ENCODE results near the gene HOOK2. TPM values are rescaled to one million over a fixed set of nuclear protein-coding genes. Genes with fewer than 3 reads are reported as not detected.

The HOOK2 gene
- total RNA-seq, 1 experiment from 2014 or later = 70.0 TPM

DNA sequence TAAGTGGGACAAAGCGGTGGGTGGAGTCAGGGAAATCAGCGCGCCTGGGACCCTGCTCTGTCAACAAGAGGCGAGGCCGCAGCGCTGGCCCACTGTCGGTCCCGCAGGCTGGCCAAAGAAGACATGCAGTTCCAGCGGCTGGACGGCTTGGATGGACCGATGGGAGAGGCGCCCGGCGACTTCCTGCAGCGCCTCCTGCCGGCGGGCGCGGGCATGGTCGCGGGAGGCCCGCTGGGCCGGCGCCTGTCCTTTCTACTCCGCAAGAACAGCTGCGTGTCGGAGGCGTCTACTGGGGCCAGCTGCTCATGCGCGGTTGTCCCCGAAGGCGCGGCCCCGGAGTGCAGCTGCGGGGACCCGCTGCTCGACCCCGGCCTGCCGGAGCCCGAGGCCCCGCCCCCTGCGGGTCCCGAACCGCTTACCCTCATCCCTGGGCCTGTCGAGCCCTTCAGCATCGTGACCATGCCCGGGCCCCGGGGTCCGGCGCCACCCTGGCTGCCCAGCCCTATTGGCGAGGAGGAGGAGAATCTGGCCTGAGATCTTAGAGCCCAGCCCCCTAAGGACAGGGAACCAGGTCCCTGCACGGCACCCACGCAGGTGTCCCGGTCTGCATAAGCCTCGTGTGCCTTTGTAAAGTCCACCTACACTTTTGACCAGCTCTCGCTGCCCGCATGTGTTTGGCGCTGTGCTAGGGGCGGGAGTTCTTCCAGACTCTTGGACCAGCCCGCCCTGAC lies 17.6 kb downstream of the HOOK2 start (continued):
- TF ChIP-seq, protein P1, sequence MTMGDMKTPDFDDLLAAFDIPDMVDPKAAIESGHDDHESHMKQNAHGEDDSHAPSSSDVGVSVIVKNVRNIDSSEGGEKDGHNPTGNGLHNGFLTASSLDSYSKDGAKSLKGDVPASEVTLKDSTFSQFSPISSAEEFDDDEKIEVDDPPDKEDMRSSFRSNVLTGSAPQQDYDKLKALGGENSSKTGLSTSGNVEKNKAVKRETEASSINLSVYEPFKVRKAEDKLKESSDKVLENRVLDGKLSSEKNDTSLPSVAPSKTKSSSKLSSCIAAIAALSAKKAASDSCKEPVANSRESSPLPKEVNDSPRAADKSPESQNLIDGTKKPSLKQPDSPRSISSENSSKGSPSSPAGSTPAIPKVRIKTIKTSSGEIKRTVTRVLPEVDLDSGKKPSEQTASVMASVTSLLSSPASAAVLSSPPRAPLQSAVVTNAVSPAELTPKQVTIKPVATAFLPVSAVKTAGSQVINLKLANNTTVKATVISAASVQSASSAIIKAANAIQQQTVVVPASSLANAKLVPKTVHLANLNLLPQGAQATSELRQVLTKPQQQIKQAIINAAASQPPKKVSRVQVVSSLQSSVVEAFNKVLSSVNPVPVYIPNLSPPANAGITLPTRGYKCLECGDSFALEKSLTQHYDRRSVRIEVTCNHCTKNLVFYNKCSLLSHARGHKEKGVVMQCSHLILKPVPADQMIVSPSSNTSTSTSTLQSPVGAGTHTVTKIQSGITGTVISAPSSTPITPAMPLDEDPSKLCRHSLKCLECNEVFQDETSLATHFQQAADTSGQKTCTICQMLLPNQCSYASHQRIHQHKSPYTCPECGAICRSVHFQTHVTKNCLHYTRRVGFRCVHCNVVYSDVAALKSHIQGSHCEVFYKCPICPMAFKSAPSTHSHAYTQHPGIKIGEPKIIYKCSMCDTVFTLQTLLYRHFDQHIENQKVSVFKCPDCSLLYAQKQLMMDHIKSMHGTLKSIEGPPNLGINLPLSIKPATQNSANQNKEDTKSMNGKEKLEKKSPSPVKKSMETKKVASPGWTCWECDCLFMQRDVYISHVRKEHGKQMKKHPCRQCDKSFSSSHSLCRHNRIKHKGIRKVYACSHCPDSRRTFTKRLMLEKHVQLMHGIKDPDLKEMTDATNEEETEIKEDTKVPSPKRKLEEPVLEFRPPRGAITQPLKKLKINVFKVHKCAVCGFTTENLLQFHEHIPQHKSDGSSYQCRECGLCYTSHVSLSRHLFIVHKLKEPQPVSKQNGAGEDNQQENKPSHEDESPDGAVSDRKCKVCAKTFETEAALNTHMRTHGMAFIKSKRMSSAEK (CRISPR knock-in tag; IDR thresholded peaks at IDR 0.05; ENCODE audit: borderline replicate concordance) = no peak
- TF ChIP-seq NR1H2 (CRISPR knock-in tag; IDR thresholded peaks at IDR 0.05) (no peak), RORB (CRISPR knock-in tag; IDR thresholded peaks at IDR 0.05) (no peak), NFE2L1 (CRISPR knock-in tag; IDR thresholded peaks at IDR 0.05) (no peak), ZNF671 (CRISPR knock-in tag; IDR thresholded peaks at IDR 0.05) (0 out of 2 replicates have a peak, but pooled peaks have one; percentile 27), FOXP1 (CRISPR knock-in tag; IDR thresholded peaks at IDR 0.05; ENCODE audit: borderline replicate concordance) (peak; percentile 18; the same call in 1 of the 2 replicates), MXD4 (CRISPR knock-in tag; IDR thresholded peaks at IDR 0.05; ENCODE audit: borderline replicate concordance) (no peak)

DNA sequence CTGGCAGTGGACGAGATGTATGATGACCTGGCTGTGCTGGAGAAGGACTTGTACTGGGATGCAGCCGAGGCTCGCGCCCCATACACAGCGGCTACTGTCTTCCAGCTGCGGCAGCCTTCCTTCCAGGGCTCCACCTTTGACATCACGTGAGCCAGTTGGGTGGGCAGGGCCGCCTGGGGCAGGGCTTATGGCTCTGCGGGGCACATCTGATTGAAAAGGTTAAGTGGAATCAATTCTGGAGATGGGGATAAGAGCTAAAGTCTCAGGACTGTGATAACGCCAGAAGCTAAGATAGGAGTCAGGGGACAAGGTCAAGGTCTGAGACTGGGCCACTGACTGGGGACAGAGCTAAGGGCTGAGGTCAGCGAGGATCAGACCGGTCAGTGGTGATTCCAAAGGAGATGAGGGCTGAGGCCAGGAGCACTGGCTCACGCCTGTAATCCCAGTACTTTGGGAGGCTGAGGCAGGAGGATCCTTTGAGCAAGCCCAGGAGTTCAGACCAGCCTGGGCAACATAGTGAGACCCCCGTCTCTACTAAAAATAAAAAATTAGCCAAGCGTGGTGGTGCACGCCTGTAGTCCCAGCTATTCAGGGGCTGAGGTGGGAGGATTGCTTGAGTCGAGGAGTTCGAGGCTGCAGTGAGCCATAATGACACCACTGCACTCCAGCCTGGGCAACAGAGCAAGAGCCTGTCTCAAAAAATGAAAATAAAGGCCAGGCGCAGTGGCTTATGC lies 19.0 kb downstream of the HOOK2 start:
- no peak overlapping the region for H3K4me3 Mint-ChIP-seq
- ATAC-seq = no peak
- H3K36me3 Mint-ChIP-seq = no peaks in the 10 kb centered on the region
- H3K27ac Mint-ChIP-seq = no peak overlapping the region
- CTCF ChIA-PET = interaction anchor here (1.2 to 2.4 kb wide), 5 partner anchors 10 to 92 kb away, joined by 4 to 24 read pairs (median 6); no protein-coding TSS in a partner anchor
- H3K4me1 Mint-ChIP-seq = peaks cover 7% of the 10 kb centered on the region
- POLR2A ChIA-PET = no interaction called here
- H3K9me3 Mint-ChIP-seq = no peaks in the 10 kb centered on the region
- TF ChIP-seq RELA (CRISPR knock-in tag; IDR thresholded peaks at IDR 0.05; ENCODE audit: borderline replicate concordance) = no peak
- peak; percentile 46; the same call in 1 of the 2 replicates for TF ChIP-seq ZNF121 (CRISPR knock-in tag; IDR thresholded peaks at IDR 0.05)
- H3K27me3 Mint-ChIP-seq (ENCODE audit: low read depth) = peaks cover 28% of the 10 kb centered on the region
- no peak for DNase-seq (ENCODE audit: low spot score)

DNA sequence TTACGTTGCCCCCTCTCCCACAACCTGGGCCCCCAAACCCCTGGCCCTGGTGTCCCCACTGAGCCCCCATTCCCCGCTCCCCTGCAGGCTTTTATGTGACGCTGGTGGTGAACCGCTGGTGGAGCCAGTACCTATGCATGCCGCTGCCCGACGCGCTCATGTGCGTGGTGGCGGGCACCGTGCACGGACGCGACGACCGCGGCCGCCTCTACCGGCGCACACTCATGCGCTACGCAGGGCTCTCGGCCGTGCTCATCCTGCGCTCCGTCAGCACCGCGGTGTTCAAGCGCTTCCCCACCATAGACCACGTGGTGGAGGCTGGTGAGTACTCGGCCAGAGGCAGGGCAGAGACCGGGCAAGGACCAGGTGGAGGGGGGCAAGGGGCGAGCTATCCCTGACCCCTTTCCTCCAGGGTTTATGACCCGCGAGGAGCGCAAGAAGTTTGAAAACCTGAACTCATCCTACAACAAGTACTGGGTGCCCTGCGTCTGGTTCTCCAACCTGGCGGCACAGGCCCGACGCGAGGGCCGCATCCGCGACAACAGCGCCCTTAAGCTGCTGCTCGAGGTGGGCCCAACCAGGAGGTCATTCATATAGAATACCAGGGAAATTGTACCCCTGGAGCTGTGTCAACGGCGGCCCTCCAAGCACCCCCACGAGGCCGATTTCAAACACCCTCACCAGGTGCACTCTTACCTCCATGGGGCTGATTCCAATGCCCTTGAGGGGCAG lies 20.7 kb downstream of the HOOK2 start:
- no peaks in the 10 kb centered on the region for H3K36me3 Mint-ChIP-seq
- POLR2A ChIA-PET = no interaction called here
- no peaks in the 10 kb centered on the region for H3K9me3 Mint-ChIP-seq
- DNase-seq (ENCODE audit: low spot score) (no peak), ATAC-seq (no peak)
- peaks cover 44% of the 10 kb centered on the region for H3K27me3 Mint-ChIP-seq (ENCODE audit: low read depth)
- peaks cover 15% of the 10 kb centered on the region for H3K4me1 Mint-ChIP-seq
- no peak for TF ChIP-seq EMX1 (CRISPR knock-in tag; IDR thresholded peaks at IDR 0.05)
- TF ChIP-seq KAT7 (CRISPR knock-in tag; IDR thresholded peaks at IDR 0.05; ENCODE audit: borderline replicate concordance) = no peak
- TF ChIP-seq, protein P2, sequence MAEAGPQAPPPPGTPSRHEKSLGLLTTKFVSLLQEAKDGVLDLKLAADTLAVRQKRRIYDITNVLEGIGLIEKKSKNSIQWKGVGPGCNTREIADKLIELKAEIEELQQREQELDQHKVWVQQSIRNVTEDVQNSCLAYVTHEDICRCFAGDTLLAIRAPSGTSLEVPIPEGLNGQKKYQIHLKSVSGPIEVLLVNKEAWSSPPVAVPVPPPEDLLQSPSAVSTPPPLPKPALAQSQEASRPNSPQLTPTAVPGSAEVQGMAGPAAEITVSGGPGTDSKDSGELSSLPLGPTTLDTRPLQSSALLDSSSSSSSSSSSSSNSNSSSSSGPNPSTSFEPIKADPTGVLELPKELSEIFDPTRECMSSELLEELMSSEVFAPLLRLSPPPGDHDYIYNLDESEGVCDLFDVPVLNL (CRISPR knock-in tag; IDR thresholded peaks at IDR 0.05; ENCODE audit: borderline replicate concordance, low read depth) = no peak
- TF ChIP-seq, protein P3, sequence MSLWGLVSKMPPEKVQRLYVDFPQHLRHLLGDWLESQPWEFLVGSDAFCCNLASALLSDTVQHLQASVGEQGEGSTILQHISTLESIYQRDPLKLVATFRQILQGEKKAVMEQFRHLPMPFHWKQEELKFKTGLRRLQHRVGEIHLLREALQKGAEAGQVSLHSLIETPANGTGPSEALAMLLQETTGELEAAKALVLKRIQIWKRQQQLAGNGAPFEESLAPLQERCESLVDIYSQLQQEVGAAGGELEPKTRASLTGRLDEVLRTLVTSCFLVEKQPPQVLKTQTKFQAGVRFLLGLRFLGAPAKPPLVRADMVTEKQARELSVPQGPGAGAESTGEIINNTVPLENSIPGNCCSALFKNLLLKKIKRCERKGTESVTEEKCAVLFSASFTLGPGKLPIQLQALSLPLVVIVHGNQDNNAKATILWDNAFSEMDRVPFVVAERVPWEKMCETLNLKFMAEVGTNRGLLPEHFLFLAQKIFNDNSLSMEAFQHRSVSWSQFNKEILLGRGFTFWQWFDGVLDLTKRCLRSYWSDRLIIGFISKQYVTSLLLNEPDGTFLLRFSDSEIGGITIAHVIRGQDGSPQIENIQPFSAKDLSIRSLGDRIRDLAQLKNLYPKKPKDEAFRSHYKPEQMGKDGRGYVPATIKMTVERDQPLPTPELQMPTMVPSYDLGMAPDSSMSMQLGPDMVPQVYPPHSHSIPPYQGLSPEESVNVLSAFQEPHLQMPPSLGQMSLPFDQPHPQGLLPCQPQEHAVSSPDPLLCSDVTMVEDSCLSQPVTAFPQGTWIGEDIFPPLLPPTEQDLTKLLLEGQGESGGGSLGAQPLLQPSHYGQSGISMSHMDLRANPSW (CRISPR knock-in tag; conservative IDR thresholded peaks at IDR 0.05; ENCODE audit: low read depth) = no peak
- no peak for TF ChIP-seq ZNF232 (CRISPR knock-in tag; IDR thresholded peaks at IDR 0.05)
- no peak for TF ChIP-seq FOXJ3 (CRISPR knock-in tag; IDR thresholded peaks at IDR 0.05; ENCODE audit: borderline replicate concordance)
- TF ChIP-seq TEAD4 (CRISPR knock-in tag; IDR thresholded peaks at IDR 0.05) = no peak
- H3K4me3 Mint-ChIP-seq = no peak overlapping the region
- CTCF ChIA-PET = interaction anchor here (1.1 to 2.4 kb wide), 6 partner anchors 11 to 93 kb away, joined by 3 to 7 read pairs (median 5); no protein-coding TSS in a partner anchor
- H3K27ac Mint-ChIP-seq = no peak overlapping the region
